HG03342 (cell line): Measurements from ENCODE around the gene LRRC32.
"Not testable (repeated sequence)": the region's sequence is repeated elsewhere in the genome, so short reads cannot be mapped to it uniquely, and the experiment has no call there.

Source experiments
- ATAC-seq: cut with Tn5 transposase; IDR thresholded peaks from one replicate; pipeline ENCODE4 v1.9.1; 2021; ENCODE audit warnings: mild to moderate bottlenecking, moderate library complexity; ENCODE audit not compliant: unreplicated experiment

Gene LRRC32

GRCh38 chr11:76630600-76631281 is 39.8 kb downstream of the LRRC32 start:
- ATAC-seq, result no peak

GRCh38 chr11:76629853-76630599 is 40.5 kb downstream of the LRRC32 start:
- ATAC-seq, result no peak

DNA sequence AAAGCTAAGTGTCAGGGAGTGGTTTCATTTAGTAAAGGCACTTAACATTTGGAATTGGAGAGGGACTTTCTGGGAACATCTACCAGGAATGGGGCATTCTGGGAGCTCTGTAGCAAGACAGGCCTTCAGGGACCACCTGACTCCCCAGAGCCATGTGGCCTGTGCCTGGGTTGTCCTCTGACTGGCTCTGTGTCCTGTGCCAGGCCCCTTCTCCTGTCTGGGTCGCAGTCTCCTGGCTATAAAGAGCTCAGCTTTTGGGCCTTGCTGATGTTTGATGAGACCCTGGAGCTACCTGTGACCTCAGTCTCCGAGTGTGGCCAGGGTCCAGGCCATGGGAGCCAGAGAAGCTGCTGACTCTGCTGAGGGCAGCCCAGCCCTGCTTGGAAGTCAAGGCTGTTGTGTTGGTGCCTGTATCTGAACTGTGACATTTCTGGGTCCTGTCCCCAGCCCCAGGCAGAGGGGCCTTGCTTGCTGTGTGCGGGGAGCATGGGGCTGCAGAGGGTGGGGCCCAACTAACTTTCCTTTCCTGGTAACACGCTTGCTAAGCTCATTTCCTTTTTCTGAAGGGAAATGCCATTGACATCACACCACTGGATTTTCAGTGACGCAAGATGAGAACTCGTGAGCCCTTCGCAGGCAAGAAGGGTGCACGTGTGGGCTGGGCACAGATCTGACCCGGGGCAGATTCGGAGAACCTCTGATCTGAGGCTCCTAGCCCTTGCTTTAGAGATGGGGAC is 41.3 kb downstream of the LRRC32 start:
- no peak for ATAC-seq

GRCh38 chr11:76628408-76628947 is 42.1 kb downstream of the LRRC32 start:
- ATAC-seq, result no peak

GRCh38 chr11:76627606-76628005 is 42.9 kb downstream of the LRRC32 start:
- ATAC-seq, result peak; percentile 6

- ATAC-seq, result peak; percentile 76
Observed at GRCh38 chr11:76626921-76627401, 43.6 kb downstream of the LRRC32 start.

DNA sequence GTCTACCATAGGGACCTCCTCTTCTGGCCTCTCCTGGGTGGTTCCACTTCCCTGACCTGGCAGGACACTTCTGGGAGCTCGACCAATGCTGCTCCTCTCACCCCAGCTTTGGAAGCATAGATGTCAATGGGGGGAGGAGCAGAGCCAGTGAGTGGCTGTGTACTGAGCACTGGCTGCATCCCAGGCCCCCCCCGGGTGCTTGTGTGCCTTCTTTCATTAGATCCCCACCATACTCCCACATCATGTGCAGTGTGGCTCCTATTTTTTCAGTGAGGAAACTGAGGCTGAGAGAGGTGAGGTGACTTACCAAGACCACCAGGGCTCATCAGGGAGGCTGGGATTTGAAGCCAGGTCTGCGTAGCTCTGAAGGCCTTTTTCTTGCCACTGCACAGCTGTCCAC is 44.3 kb downstream of the LRRC32 start:
- ATAC-seq, result no peak

GRCh38 chr11:76625472-76626186 is 44.9 kb downstream of the LRRC32 start:
- no peak for ATAC-seq

DNA sequence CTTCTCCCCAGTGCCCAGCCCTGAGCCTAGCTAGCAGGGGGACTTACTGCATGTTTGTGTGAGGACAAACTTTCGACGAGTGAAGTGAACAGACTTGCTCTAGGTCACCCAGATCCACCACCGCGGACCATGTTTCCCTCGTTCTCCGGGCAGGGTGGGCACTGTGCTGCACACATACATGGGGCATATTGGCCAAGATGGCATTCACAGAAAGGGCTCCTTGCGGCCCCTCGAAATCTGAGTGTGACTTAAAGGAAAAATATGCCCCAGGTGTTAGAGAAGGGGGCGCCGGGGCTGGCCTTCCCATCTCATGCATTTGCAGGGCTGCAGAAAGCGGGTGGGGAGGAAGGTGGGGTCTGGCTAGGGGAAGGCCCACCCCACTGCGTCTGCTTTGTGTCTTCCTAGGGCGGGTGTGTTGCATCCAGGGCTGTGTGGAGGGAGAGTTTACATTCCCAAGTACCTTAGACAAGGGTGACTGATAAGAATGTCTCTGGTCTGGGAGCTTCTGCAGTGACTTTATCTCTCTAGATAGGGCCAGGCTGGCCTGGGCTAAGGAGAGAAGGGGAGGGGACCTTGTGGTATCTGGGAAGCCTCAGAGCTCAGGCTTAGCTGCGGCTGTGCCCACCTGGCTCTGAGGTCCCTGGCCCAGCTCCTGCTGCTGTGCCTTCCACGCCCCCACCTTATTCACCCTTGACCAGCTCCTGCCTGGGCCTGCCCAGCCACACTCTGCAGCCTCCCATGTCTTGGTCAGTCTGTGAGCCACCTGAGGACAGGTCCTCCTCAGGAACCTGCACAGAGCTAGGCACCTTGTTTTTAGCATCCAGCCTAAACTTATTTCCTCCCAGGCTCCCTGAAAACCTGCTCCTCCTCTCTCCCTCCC is 45.8 kb downstream of the LRRC32 start:
- ATAC-seq, result no peak

GRCh38 chr11:76623884-76624419 is 46.6 kb downstream of the LRRC32 start:
- ATAC-seq, result no peak

GRCh38 chr11:76623171-76623883 is 47.2 kb downstream of the LRRC32 start:
- ATAC-seq, result no peak

GRCh38 chr11:76622493-76623094 is 48.0 kb downstream of the LRRC32 start:
- no peak for ATAC-seq

DNA sequence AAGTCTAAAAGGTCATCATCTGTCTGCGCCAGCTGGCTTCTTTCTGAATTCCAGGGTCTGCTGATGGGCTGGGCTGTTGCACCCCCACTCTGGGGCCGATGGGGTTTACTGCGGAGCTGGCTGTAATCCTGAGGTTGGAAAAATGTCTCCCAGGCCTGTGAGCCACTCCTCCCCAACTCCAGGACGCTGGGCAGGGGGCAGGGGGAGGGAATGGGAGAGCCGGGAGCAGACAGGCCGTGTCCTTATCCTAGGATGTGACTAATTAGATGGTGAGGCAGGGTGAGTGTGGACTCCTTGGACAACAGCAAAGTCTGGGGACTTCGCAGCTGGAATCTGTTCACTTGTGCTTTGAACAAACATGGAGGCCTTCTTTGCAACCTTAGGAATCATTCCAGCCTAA is 48.7 kb downstream of the LRRC32 start:
- ATAC-seq, result no peak

- ATAC-seq, result no peak
Observed at GRCh38 chr11:76621466-76621865, 49.1 kb downstream of the LRRC32 start.

DNA sequence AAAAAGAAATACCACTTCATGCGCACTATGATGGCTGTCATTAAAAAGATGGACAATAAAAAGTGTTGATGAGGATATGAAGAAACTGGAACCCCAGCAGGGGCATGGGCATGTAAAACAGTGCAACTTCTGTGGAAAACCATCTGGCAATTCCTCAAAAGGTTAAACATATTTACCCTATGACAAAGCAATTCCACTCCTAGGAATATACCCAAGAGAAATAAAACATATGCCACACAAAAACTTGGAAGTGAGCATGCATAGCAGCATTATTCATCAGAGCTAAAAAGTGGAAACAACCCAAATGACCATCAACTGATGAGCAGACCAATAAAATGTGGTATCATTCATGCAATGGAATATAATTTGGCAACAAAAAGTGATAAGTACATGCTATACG is 50.1 kb downstream of the LRRC32 start:
- no peak for ATAC-seq

- not testable (repeated sequence) for ATAC-seq
Observed at GRCh38 chr11:76619801-76620200, 50.7 kb downstream of the LRRC32 start.

DNA sequence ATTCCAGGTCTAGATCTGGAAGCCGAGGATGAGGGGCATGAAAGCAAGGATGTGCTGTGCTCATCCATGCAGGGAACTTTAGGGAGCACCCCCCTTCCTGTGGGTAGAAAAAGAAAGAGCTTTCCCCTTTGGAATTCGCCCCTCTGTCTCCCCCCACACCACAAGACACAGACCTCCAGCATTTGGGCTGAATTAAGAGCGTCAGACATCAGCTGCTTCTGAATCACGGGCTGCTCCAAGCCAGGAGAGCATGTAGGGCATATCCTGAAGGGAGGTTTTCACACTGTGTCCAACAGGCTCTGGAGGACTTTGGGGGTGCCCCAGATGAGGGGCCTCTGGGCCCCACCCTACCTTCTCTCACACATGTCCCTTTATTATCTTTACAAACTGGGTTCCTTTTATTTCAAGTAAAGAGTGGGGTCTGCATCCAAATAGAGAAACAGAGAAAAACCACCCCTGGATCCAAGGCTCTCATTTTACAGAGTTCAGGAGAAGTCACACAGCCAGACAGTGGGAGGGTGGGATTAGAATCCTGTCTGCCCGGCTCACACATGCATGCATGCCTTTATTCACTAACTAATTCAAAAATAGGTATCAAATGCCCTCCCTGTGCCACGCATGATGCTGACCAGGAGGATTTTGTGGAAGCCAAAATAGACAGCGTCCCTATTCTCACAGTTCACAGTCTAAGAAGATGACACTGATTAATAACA is 52.8 kb downstream of the LRRC32 start:
- ATAC-seq, result no peak
